Measurements from ENCODE around the gene RRP15.

GRCh38 chr1:218369688-218370511 lies 84.8 kb downstream of the RRP15 start:
- TF ChIP-seq, protein P1, sequence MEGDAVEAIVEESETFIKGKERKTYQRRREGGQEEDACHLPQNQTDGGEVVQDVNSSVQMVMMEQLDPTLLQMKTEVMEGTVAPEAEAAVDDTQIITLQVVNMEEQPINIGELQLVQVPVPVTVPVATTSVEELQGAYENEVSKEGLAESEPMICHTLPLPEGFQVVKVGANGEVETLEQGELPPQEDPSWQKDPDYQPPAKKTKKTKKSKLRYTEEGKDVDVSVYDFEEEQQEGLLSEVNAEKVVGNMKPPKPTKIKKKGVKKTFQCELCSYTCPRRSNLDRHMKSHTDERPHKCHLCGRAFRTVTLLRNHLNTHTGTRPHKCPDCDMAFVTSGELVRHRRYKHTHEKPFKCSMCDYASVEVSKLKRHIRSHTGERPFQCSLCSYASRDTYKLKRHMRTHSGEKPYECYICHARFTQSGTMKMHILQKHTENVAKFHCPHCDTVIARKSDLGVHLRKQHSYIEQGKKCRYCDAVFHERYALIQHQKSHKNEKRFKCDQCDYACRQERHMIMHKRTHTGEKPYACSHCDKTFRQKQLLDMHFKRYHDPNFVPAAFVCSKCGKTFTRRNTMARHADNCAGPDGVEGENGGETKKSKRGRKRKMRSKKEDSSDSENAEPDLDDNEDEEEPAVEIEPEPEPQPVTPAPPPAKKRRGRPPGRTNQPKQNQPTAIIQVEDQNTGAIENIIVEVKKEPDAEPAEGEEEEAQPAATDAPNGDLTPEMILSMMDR (IDR thresholded peaks at IDR 0.05; ENCODE audit: low read depth, low read length), result no peak
- TF ChIP-seq POLR2A (IDR thresholded peaks at IDR 0.05; ENCODE audit: extremely low read depth, insufficient read length) (no peak), MYC (IDR thresholded peaks at IDR 0.05; ENCODE audit: low read depth, low read length) (no peak)
- TF ChIP-seq, protein P2, sequence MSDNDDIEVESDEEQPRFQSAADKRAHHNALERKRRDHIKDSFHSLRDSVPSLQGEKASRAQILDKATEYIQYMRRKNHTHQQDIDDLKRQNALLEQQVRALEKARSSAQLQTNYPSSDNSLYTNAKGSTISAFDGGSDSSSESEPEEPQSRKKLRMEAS (IDR thresholded peaks at IDR 0.05; ENCODE audit: low read depth, low read length), result no peak

All from NB4 (cell line).